Measurements from ENCODE around the gene AMHR2.
A peak's percentile ranks its signal among the peaks of the same experiment; 100 is the strongest.

AMHR2 gene

DNA sequence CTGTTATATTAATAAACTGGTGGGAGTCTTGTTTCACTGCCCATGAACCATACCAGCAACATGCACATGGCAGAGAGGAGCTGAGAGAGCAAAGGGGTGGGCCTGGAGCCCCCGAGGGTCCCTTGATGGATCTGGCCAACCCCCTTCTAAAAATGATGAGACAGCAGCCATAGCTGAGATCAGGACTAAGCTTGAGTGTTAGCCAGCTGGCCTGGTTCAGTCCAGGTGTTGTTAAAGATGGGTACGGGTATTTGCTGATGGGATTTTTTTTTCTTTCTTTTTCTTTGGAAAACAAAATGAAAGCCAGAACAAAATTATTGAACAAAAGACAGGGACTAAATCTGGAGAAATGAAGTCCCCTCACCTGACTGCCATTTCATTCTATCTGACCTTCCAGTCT is 44.2 kb downstream of the AMHR2 start:
- DNase-seq: no peak
- Mint-ChIP-seq H3K4me1 (peaks cover 36% of the 10 kb centered on the region), H3K4me3 (no peak overlapping the region), H3K9me3 (no peaks in the 10 kb centered on the region), H3K27ac (peak overlapping the region; percentile 23), H3K36me3 (ENCODE audit: low read depth) (peaks cover 73% of the 10 kb centered on the region), H3K27me3 (ENCODE audit: low read depth, poor library complexity) (no peaks in the 10 kb centered on the region)
- TF ChIP-seq, protein P1, sequence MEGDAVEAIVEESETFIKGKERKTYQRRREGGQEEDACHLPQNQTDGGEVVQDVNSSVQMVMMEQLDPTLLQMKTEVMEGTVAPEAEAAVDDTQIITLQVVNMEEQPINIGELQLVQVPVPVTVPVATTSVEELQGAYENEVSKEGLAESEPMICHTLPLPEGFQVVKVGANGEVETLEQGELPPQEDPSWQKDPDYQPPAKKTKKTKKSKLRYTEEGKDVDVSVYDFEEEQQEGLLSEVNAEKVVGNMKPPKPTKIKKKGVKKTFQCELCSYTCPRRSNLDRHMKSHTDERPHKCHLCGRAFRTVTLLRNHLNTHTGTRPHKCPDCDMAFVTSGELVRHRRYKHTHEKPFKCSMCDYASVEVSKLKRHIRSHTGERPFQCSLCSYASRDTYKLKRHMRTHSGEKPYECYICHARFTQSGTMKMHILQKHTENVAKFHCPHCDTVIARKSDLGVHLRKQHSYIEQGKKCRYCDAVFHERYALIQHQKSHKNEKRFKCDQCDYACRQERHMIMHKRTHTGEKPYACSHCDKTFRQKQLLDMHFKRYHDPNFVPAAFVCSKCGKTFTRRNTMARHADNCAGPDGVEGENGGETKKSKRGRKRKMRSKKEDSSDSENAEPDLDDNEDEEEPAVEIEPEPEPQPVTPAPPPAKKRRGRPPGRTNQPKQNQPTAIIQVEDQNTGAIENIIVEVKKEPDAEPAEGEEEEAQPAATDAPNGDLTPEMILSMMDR (IDR thresholded peaks at IDR 0.05): no peak

DNA sequence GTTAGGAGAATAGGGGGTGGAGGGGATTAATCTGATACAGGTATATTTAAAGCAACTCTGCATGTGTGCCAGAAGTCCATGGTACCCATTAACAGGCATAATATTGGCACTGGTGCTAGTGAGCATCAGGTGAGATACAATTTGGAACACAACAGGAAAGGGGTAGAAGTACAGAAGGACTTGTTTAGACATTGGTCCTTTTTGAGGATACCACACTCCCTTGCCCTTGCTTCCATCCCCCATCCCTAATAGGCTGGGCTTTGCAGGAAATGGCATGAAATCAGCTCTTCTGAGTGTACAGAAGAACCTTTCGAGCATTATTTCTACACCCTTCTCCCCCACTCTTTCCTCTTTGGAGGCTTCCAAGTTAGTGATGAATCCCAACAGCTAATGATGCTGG is 44.6 kb downstream of the AMHR2 start:
- Mint-ChIP-seq H3K9me3 (no peaks in the 10 kb centered on the region), H3K4me1 (peaks cover 36% of the 10 kb centered on the region), H3K4me3 (no peak overlapping the region), H3K36me3 (ENCODE audit: low read depth) (peaks cover 71% of the 10 kb centered on the region), H3K27ac (peak overlapping the region; percentile 87), H3K27me3 (ENCODE audit: low read depth, poor library complexity) (no peaks in the 10 kb centered on the region)
- TF ChIP-seq, protein P1 (IDR thresholded peaks at IDR 0.05): no peak
- DNase-seq: no peak

DNA sequence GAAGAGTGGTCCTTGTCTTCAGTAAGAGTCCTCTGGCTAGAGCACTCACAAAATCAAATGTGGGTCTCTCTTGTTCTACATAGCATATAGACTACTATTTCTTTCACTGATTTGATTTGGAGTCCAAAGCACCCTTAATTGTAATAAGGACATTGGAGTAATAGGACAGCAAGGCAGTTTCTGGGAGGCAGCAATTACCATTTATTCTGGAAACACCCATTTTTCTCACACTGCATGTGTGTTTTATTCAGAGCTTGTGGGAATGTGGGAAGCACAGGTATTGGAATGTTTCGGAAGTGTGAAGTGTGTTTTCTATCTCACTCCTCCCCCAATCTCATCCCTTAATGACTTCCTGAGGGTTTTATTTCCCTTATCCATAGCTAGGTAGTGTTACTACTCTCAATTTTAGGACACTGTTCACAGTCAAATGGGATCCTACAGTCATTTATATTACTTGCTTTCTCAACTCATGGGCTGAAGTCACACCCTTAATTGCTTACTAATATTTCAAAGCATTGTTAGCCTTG is 48.5 kb downstream of the AMHR2 start:
- H3K4me1 Mint-ChIP-seq: peaks cover 49% of the 10 kb centered on the region
- DNase-seq: no peak
- TF ChIP-seq, protein P1 (IDR thresholded peaks at IDR 0.05): no peak
- H3K9me3 Mint-ChIP-seq: no peaks in the 10 kb centered on the region
- peaks cover 81% of the 10 kb centered on the region for H3K36me3 Mint-ChIP-seq (ENCODE audit: low read depth)
- H3K27me3 Mint-ChIP-seq (ENCODE audit: low read depth, poor library complexity): no peaks in the 10 kb centered on the region
- no peak overlapping the region for H3K4me3 Mint-ChIP-seq
- peak overlapping the region; percentile 77 for H3K27ac Mint-ChIP-seq

DNA sequence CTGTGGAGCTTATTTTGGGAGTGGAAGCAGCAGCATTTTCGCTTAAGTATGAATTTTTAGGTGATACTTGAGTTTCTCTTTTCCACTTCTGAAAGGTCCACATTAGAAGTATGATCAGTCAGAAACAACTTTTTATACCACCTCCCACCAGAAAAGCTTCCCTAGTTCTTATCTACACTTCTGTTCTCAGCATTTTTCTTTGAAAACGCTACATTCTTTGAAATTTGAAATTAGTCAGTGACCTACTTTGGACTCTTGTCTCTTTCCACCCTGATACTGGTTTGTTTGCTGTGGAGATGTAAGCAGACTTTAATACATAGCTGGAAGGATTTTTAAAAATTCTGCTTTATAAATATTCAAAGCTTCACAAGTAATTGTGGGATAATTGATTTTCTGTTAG is 50.4 kb downstream of the AMHR2 start:
- Mint-ChIP-seq H3K27ac (peak overlapping the region; percentile 86), H3K27me3 (ENCODE audit: low read depth, poor library complexity) (no peaks in the 10 kb centered on the region), H3K9me3 (no peaks in the 10 kb centered on the region), H3K4me1 (peaks cover 49% of the 10 kb centered on the region), H3K36me3 (ENCODE audit: low read depth) (peaks cover 72% of the 10 kb centered on the region), H3K4me3 (no peak overlapping the region)
- no peak for DNase-seq
- TF ChIP-seq, protein P1 (IDR thresholded peaks at IDR 0.05): no peak

DNA sequence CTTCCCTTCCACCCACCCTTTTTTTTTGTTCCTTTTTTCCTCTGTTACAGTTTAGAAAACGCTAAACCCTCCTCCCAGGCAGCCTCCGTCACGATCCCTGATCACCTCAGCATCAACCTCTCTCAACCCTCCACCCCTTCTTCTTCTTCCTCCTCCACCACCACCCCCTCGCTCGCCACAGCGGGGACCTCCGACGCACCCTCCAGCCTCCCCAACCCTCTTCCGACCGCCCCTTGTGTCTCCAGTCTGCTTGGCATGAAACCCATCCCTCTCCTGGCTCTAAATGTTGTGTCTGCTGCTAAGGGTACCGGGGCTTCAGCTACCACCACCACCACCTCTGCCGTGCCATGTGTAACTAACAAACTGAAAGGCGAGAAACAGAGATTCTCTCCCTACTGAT is 51.2 kb downstream of the AMHR2 start:
- peaks cover 49% of the 10 kb centered on the region for H3K4me1 Mint-ChIP-seq
- H3K9me3 Mint-ChIP-seq: no peaks in the 10 kb centered on the region
- no peak overlapping the region for H3K4me3 Mint-ChIP-seq
- H3K27ac Mint-ChIP-seq: peak overlapping the region; percentile 86
- TF ChIP-seq, protein P1 (IDR thresholded peaks at IDR 0.05): no peak
- no peak for DNase-seq
- H3K27me3 Mint-ChIP-seq (ENCODE audit: low read depth, poor library complexity): no peaks in the 10 kb centered on the region
- peaks cover 79% of the 10 kb centered on the region for H3K36me3 Mint-ChIP-seq (ENCODE audit: low read depth)

DNA sequence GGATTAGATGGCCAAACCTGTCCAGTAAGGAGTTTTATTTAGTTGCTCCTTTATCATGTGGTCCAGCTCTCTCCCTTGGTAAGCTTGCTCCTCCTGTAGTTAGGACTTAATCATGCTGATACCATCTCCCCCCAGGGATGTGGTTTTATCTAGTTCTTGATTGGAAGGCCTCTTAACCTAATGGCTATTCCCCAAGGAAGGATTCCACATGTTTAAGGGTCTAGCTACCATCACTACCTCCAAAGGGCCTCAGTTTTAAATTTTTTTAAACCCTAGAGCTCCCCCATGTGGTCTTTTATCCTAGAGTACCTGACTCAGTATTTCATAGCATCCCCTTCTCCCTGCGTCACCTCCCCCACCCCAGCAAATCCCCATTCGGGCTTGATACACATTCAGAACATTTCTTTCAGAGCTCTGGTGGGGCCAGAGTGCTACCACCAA is 53.1 kb downstream of the AMHR2 start:
- H3K9me3 Mint-ChIP-seq: no peaks in the 10 kb centered on the region
- no peak overlapping the region for H3K4me3 Mint-ChIP-seq
- TF ChIP-seq, protein P1 (IDR thresholded peaks at IDR 0.05): peak; percentile 19
- peaks cover 38% of the 10 kb centered on the region for H3K4me1 Mint-ChIP-seq
- no peak overlapping the region for H3K27ac Mint-ChIP-seq
- peaks cover 70% of the 10 kb centered on the region for H3K36me3 Mint-ChIP-seq (ENCODE audit: low read depth)
- no peaks in the 10 kb centered on the region for H3K27me3 Mint-ChIP-seq (ENCODE audit: low read depth, poor library complexity)
- no peak for DNase-seq

All from nephron progenitor cell (in vitro differentiated cells).